Subcutaneous abdominal adipose tissue (tissue), 5 donors: ENCODE results near the gene ATP11A.
"Not testable (repeated sequence)": the region's sequence is repeated elsewhere in the genome, so short reads cannot be mapped to it uniquely, and the experiment has no call there.

Experiments used
- H3K27ac ChIP-seq: one replicate; pipeline ENCODE4 v1.7.0; 2013; ENCODE audit warnings: low read depth, mild to moderate bottlenecking, inconsistent platforms, low read length, moderate library complexity
- H3K27me3 ChIP-seq, 5 donors: one replicate each; pipeline ENCODE4 v1.7.0; 2013; ENCODE audit warnings: low read length in 5 of 5, inconsistent platforms in 1 of 5; ENCODE audit not compliant: control insufficient read depth in 5 of 5, insufficient read depth in 4 of 5
- H3K36me3 ChIP-seq, 5 donors: one replicate each; pipeline ENCODE4 v1.7.0; 2013; ENCODE audit warnings: low read length in 5 of 5; ENCODE audit not compliant: control insufficient read depth in 5 of 5, insufficient read depth in 5 of 5
- H3K4me1 ChIP-seq, 5 donors: one replicate each; pipeline ENCODE4 v1.7.0; 2013; ENCODE audit warnings: low read length in 5 of 5, mild to moderate bottlenecking in 3 of 5, moderate library complexity in 1 of 5; ENCODE audit not compliant: control insufficient read depth in 5 of 5, insufficient read depth in 5 of 5
- H3K4me3 ChIP-seq, 5 donors: one replicate each; pipeline ENCODE4 v1.7.0; 2013; ENCODE audit warnings: low read length in 5 of 5, low read depth in 1 of 5
- H3K9ac ChIP-seq, 5 donors: one replicate each; pipeline ENCODE4 v1.7.0; 2013; ENCODE audit warnings: low read length in 5 of 5, mild to moderate bottlenecking in 4 of 5, moderate library complexity in 3 of 5
- H3K9me3 ChIP-seq, 5 donors: one replicate each; pipeline ENCODE4 v1.7.0; 2013; ENCODE audit warnings: low read length in 5 of 5; ENCODE audit not compliant: control insufficient read depth in 5 of 5
- donor health status: healthy.
- donor health status: healthy.
- donor health status: healthy.
- donor health status: healthy.
- donor health status: healthy.

The ATP11A gene

GRCh38 chr13:112708560-112709240 is 18.9 kb downstream of the ATP11A start:
- H3K27me3 ChIP-seq, result no peaks in the 10 kb centered on the region
- H3K9me3 ChIP-seq, result no peaks in the 10 kb centered on the region
- H3K9ac ChIP-seq, result no peak overlapping the region
- peaks cover 6 to 46% (median 21%) of the 10 kb centered on the region in 5 donors for H3K4me1 ChIP-seq
- no peak overlapping the region for H3K4me3 ChIP-seq
- no peaks in the 10 kb centered on the region for H3K36me3 ChIP-seq
- H3K27ac ChIP-seq, result no peak overlapping the region

GRCh38 chr13:112709316-112709715 is 19.5 kb downstream of the ATP11A start:
- H3K36me3 ChIP-seq, H3K9me3 ChIP-seq, H3K9ac ChIP-seq, H3K4me3 ChIP-seq, H3K27me3 ChIP-seq, H3K27ac ChIP-seq: not testable (repeated sequence)
- peaks cover 4 to 40% (median 19%) of the 10 kb centered on the region in 5 donors for H3K4me1 ChIP-seq

GRCh38 chr13:112709825-112710783 is 20.3 kb downstream of the ATP11A start:
- peaks cover 0 to 10% (median 3%) of the 10 kb centered on the region in 5 donors for H3K9me3 ChIP-seq
- no peaks in the 10 kb centered on the region for H3K27me3 ChIP-seq
- no peaks in the 10 kb centered on the region for H3K36me3 ChIP-seq
- no peak overlapping the region for H3K9ac ChIP-seq
- no peak overlapping the region for H3K27ac ChIP-seq
- no peak overlapping the region for H3K4me3 ChIP-seq
- peaks cover 4 to 32% (median 17%) of the 10 kb centered on the region in 5 donors for H3K4me1 ChIP-seq

GRCh38 chr13:112710855-112711527 is 21.2 kb downstream of the ATP11A start:
- Histone ChIP-seq H3K9ac (peak overlapping the region in 3 of 5 donors; percentile 13 to 71 (median 51)), H3K36me3 (no peaks in the 10 kb centered on the region), H3K27me3 (no peaks in the 10 kb centered on the region), H3K4me1 (peaks cover 4 to 27% (median 17%) of the 10 kb centered on the region in 5 donors), H3K4me3 (peak overlapping the region in 4 of 5 donors; percentile 36 to 47 (median 44)), H3K27ac (peak overlapping the region; percentile 64), H3K9me3 (peaks cover 0 to 10% (median 3%) of the 10 kb centered on the region in 5 donors)

- Histone ChIP-seq H3K9me3 (peaks cover 0 to 10% (median 3%) of the 10 kb centered on the region in 5 donors), H3K4me3 (peak overlapping the region in 4 of 5 donors; percentile 36 to 47 (median 44)), H3K27ac (peak overlapping the region; percentile 64), H3K27me3 (no peaks in the 10 kb centered on the region), H3K4me1 (peaks cover 6 to 27% (median 17%) of the 10 kb centered on the region in 5 donors), H3K9ac (peak overlapping the region in 3 of 5 donors; percentile 13 to 71 (median 51)), H3K36me3 (no peaks in the 10 kb centered on the region)
These were observed 21.9 kb downstream of the ATP11A start for GRCh38 chr13:112711528-112712265.

- Histone ChIP-seq H3K27me3 (no peaks in the 10 kb centered on the region), H3K9ac (no peak overlapping the region), H3K36me3 (no peaks in the 10 kb centered on the region), H3K27ac (peak overlapping the region; percentile 64), H3K9me3 (peaks cover 0 to 10% (median 3%) of the 10 kb centered on the region in 5 donors), H3K4me1 (peaks cover 6 to 27% (median 17%) of the 10 kb centered on the region in 5 donors), H3K4me3 (no peak overlapping the region)
These were observed 22.8 kb downstream of the ATP11A start for GRCh38 chr13:112712451-112713207.

- H3K9ac ChIP-seq, result no peak overlapping the region
- no peak overlapping the region for H3K27ac ChIP-seq
These were observed 23.8 kb downstream of the ATP11A start for GRCh38 chr13:112713517-112714253.

GRCh38 chr13:112714376-112715174 is 24.7 kb downstream of the ATP11A start:
- Histone ChIP-seq H3K27me3 (no peaks in the 10 kb centered on the region), H3K4me1 (peaks cover 6 to 27% (median 17%) of the 10 kb centered on the region in 5 donors), H3K27ac (no peak overlapping the region), H3K36me3 (peaks cover 0 to 7% (median 0%) of the 10 kb centered on the region in 5 donors), H3K4me3 (no peak overlapping the region), H3K9me3 (peaks cover 0 to 10% (median 3%) of the 10 kb centered on the region in 5 donors), H3K9ac (no peak overlapping the region)

More at GRCh38 chr13:112713517-112714253, 23.8 kb downstream of the ATP11A start:
- Histone ChIP-seq H3K27me3 (no peaks in the 10 kb centered on the region), H3K9me3 (peaks cover 0 to 10% (median 3%) of the 10 kb centered on the region in 5 donors), H3K4me3 (no peak overlapping the region), H3K4me1 (peaks cover 6 to 27% (median 17%) of the 10 kb centered on the region in 5 donors), H3K36me3 (peaks cover 0 to 3% (median 0%) of the 10 kb centered on the region in 5 donors)
